Measurements from ENCODE around the gene OLA1.

DNA sequence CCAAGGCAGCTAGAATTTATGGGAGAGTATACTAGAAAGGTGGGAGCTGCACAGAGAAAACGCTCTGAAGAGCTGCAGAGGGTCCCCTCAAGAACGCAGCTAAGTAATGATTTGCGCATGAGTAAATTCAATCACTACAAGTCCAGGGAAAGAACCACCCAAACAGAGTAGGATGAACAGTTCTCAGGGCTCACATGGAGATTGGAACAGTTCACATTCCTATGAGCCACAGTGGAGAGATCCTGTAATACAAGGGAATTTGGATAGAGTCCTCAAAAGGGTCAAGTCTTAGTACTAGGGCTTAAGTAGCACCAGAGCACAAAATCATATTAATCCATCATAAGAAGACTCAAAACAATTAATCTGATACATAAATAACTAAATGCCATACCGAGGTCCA lies 12.7 kb downstream of the OLA1 start:
- TF ChIP-seq JUND (IDR thresholded peaks at IDR 0.05) (no peak), SIN3A (IDR thresholded peaks at IDR 0.05; ENCODE audit: borderline replicate concordance, low read depth, low read length) (no peak), POLR2AphosphoS5 (IDR thresholded peaks at IDR 0.05; ENCODE audit: low read depth, low read length) (no peak), MEF2A (IDR thresholded peaks at IDR 0.05; ENCODE audit: borderline replicate concordance, low read depth) (no peak), TCF12 (IDR thresholded peaks at IDR 0.05) (no peak), CHD2 (IDR thresholded peaks at IDR 0.05; ENCODE audit: low read length, partially characterized antibody) (no peak), YY1 (IDR thresholded peaks at IDR 0.05; ENCODE audit: low read depth) (no peak), RAD21 (IDR thresholded peaks at IDR 0.05; ENCODE audit: low read length) (no peak)
- TF ChIP-seq, protein P1, sequence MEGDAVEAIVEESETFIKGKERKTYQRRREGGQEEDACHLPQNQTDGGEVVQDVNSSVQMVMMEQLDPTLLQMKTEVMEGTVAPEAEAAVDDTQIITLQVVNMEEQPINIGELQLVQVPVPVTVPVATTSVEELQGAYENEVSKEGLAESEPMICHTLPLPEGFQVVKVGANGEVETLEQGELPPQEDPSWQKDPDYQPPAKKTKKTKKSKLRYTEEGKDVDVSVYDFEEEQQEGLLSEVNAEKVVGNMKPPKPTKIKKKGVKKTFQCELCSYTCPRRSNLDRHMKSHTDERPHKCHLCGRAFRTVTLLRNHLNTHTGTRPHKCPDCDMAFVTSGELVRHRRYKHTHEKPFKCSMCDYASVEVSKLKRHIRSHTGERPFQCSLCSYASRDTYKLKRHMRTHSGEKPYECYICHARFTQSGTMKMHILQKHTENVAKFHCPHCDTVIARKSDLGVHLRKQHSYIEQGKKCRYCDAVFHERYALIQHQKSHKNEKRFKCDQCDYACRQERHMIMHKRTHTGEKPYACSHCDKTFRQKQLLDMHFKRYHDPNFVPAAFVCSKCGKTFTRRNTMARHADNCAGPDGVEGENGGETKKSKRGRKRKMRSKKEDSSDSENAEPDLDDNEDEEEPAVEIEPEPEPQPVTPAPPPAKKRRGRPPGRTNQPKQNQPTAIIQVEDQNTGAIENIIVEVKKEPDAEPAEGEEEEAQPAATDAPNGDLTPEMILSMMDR (IDR thresholded peaks at IDR 0.05) = no peak
- TF ChIP-seq, protein P2, sequence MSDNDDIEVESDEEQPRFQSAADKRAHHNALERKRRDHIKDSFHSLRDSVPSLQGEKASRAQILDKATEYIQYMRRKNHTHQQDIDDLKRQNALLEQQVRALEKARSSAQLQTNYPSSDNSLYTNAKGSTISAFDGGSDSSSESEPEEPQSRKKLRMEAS (IDR thresholded peaks at IDR 0.05; ENCODE audit: low read depth) = no peak
- TF ChIP-seq, protein P3, sequence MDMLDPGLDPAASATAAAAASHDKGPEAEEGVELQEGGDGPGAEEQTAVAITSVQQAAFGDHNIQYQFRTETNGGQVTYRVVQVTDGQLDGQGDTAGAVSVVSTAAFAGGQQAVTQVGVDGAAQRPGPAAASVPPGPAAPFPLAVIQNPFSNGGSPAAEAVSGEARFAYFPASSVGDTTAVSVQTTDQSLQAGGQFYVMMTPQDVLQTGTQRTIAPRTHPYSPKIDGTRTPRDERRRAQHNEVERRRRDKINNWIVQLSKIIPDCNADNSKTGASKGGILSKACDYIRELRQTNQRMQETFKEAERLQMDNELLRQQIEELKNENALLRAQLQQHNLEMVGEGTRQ (IDR thresholded peaks at IDR 0.05; ENCODE audit: borderline replicate concordance, low read depth, low read length) = no peak
